Measurements from ENCODE around the gene MYO7A.

The MYO7A gene

GRCh38 chr11:77127920-77128691 is at the start of gene MYO7A:
Gene MYO7A, plus strand, starts transcription at chr11:77128246. Its CDS starts 2,389 bp downstream, at chr11:77130635.
- peak; percentile 27 for DNase-seq

DNA sequence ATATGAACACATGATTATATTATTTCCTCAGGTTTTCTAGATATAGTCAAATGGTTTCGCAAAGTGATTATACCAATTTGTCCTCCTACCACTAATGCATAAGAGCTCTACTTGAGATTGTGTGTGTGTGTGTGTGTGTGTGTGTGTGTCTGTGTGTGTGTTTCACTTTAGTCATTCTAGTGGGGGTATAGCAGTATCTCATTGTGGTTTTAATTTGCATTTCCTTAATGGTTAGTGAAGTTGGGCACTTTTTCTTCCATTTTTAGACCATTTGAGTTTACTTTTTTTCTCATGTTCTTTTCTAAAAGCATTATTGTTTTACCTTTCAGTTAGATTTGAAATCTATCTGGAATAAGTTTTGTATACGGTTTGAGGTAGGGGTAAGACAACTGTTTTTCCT is 48.4 kb upstream of the MYO7A start:
- no peak for DNase-seq

GRCh38 chr11:77080643-77081210 is 47.3 kb upstream of the MYO7A start:
- no peak for DNase-seq

- no peak for DNase-seq
Observed at GRCh38 chr11:77081381-77081851, 46.6 kb upstream of the MYO7A start.

GRCh38 chr11:77081976-77082836 is 45.8 kb upstream of the MYO7A start:
- DNase-seq = no peak

GRCh38 chr11:77082838-77083565 is 45.0 kb upstream of the MYO7A start:
- DNase-seq = no peak

DNA sequence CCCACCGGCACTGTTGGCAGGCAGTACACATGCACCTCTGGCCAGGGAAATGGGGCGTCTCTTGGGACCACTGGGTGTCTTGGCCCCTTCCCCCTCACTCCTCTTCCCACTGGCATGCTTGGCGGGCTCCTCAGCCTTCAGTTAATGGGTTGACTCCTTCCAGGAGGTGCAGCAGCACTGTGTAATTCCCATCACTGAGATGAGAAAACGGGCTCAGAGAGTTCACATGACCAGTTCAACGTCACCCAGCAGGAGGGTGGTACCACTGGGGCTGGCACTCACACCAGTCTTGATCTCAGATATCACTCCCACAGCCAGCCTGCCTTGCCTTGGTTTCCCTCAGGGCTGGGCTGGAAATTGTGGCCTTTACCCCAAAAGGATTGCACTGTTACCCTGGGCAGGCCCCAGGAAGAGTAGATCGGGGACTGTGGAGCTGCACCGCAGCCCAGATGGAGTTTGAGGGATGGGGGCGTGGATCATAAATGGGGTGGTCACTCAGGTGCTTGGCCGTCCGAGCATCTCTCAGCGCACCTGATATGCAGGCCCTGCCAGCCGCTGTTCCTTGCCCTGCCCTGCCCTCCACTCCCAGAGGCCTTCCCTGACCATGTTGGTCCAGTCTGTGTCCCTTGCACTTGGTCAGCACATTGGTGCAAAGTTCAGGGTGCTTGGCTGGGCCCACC is 44.3 kb upstream of the MYO7A start:
- DNase-seq = no peak

DNA sequence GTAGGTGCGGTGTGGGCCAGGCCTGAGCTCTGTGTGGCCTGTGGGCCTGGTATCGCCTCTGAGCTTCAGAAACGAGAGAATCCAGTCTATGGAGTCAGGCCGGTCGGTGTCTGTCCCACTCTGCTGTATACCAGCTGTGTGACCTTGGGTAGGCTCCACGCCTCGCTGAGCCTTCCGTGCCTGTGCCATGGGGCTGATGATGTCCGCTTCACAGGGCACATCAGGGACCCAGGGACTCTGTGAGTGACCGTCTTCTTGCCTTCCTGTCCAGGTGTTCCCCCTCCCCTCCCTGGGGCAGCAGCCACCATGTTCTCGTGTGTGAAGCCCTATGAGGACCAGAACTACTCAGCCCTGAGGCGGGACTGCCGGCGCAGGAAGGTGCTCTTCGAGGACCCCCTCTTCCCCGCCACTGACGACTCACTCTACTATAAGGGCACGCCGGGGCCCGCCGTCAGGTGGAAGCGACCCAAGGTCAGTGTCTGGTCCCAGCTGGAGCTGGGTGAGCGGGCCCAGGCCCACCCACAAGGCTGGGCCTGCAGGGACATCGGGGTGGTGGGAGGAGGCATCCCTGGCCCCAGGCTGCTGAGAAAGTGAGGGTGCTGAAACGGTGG is 43.4 kb upstream of the MYO7A start:
- DNase-seq = no peak

DNA sequence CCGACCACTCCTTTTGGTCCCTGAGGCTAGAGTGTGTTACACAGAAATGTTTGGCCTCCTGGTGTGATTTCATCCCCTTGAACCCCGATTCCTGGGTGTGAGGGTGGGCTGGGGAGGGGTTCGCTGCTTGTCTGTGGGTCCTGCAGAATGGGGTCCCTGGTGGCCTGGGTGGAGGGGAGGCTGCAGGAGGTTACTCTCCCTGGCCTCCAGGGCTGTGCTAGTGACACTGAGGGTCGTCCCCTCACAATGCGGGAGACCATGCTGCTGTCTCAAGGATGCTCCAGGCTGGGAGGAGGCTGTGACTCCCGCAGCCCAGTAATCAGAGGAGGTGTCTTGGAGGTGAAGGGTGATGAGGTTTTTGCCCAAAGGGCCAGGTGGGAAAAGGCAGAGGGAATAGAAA is 42.4 kb upstream of the MYO7A start:
- DNase-seq = no peak

DNA sequence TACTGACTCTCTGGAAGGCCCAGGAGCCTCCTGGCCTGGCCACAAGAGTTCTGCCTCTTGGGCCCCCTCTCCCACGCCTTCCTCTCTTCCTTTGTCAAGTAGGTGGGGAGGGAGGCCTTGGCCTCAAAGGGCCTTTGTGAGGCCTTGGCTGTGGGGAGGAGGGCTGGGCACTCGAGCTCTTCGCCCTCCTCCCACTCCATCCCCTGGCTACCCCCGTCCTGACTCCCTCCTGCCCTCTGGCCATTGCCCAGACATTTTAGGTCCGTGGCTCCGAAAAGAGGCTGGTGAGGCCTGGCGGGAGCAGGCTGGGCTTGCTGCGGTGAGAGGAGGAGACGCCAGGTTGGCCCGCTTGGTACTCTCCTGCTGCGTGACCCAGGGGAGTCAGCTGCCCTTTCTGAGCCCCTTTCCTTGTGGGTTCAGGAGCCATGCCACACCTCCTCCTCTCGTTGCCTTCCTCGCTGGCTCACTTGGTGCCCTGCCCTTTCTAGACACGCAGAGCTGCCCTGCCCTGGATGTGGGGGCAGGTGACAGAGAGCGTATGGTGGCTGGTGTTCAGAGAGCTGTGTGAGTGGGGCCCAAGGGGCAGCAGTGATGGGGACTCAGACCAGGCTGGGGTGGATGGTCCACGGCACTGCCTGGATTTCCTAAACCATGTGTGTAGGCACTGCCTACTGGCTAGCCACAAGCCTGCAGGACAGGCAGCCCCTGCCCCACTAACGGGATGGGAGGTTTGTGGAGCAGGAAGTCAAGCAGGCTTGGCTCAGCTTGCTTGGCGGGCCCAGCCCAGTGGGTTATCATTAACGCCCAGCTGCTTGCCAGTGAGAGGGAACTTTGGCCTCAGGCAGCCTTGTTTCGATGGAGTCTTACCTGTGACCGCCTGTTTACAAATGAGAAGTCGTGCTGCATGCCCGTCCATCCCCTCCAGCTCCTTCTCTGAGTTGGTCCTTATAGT is 41.2 kb upstream of the MYO7A start:
- DNase-seq = no peak

GRCh38 chr11:77087723-77088225 is 40.3 kb upstream of the MYO7A start:
- DNase-seq = no peak

DNA sequence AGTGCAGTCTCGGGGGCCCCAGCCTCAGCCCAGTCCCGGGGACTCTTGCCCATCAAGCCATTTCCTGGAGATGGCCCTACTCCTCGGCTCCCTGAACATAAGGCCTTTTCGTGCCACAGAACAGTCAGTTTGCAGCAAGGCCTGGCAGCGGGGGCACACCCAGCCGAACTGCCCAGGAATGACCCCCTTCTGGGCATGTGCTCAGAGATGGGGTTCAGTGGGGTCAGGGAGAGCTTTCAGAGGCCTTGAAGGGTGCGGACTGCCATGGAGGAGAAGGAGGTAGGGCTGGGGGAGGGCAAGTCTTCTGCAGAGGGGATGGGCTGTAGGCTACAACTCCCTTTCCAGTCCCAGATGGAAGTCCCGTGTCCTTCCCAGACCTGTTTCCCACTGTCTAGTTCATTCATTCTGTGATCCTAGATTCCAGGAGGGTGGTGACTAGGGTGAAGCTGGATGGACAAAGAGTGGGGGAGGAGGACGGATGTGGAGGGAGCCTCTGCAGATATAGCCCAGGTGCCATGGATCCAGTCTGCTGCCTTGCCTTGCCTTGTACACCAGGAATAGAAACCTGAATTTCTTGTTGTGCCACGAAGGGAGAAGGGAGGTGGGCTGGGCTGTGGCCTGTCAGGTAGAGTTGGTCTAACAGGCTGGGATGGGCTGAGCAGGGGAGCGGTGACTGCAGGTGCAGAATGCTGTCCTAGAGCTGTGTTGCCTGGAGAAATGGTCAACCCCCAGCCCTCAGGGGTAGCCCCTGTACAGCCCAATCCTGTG is 39.6 kb upstream of the MYO7A start:
- DNase-seq = no peak

- DNase-seq = no peak
Observed at GRCh38 chr11:77089004-77089545, 39.0 kb upstream of the MYO7A start.

GRCh38 chr11:77090046-77090372 is 38.0 kb upstream of the MYO7A start:
- no peak for DNase-seq

DNA sequence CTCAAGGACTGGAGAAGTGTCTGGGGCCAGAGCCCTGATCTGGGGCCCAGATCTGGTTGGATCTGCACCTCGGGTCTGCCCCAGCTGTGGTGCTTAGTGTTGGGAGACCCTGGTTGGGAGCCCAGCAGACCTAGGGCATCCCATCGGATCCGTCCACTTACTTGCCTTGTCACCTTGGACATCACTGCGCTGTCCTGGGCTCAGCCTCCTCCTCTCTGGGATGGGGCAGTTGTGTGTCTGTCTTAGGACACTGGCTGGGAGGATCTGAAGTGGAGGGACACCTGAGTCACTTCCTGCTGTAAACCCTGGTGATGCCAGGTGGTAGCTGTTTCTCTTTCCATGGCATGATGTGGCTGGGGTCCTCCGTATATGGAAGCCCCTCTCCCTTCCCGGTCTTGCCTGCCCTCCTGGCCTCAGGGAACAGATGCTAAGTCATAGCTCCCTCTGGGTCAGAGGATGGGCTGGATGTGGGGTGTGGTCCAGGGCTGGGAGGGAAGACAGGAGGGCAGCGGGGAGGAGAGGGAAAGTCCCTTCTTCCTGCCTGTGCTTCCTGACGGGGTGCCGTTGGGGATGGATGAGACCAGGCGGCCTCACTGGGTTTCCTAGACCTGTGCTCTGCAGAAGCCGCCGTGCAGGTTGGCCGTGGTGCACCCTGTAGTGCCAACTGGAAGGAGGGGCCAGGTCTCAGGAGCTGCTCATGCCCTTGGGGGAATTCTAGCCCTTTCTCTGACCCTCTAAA is 37.5 kb upstream of the MYO7A start:
- no peak for DNase-seq

GRCh38 chr11:77091146-77091940 is 36.7 kb upstream of the MYO7A start:
- peak; percentile 71 for DNase-seq

GRCh38 chr11:77092382-77092781 is 35.7 kb upstream of the MYO7A start:
- no peak for DNase-seq
